ENCODE results near the gene OTUB2. TPM values are rescaled to one million over a fixed set of nuclear protein-coding genes. Genes with fewer than 3 reads are reported as not detected.

OTUB2 gene
- total RNA-seq, 3 donors from 2014 or later (not counting 1 experiment from before 2014, with no cell fraction given): 0.09 to 0.13 TPM; not detected in 1

DNA sequence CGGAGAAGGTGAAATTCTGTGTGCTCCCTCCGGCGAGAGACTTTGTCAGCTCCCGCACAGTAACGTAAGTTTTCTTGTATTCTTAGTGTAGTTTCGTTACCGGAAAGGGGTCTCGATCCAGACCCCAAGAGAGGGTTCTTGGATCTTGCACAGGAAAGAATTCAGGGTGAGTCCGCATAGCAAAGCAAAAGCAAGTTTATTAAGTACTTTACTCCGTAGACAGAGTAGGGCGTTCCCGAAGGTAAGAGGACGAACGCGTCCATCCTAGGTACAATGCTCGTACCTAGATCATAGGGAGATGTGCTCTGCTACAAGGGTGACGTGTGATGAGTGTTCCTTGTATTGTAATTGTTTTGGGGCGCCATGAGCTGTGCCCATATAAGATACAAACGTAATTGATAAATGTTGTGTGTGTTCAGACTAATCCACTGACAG, 55.3 kb downstream of the OTUB2 start:
- H3K36me3 ChIP-seq (ENCODE audit: control insufficient read depth, insufficient read depth, low read length): peaks cover 18% of the 10 kb centered on the region
- Mint-ChIP-seq H3K27me3 (ENCODE audit: low read depth in 2 of 2) (no peaks in the 10 kb centered on the region), H3K27ac (peak overlapping the region; percentile 97 to 98), H3K9me3 (no peaks in the 10 kb centered on the region), H3K4me1 (peaks cover 37 to 56% of the 10 kb centered on the region in 2 donors), H3K36me3 (no peaks in the 10 kb centered on the region), H3K4me3 (peak overlapping the region; percentile 100)
- ATAC-seq (peak in 1 of 3 donors; percentile 15), DNase-seq (peak in 1 of 2 donors; percentile 50)
- H3K4me1 ChIP-seq (ENCODE audit: control insufficient read depth, insufficient read depth, low read length): peaks cover 21% of the 10 kb centered on the region
- H3K4me3 ChIP-seq (ENCODE audit: low read length): peak overlapping the region; percentile 78
- intact Hi-C loops (cut with micrococcal nuclease): loop anchor here (1.0 to 5.0 kb wide), 4 partner anchors 25 to 119 kb away; partner anchors contain the start of gene OTUB2
- TF ChIP-seq CTCF (IDR thresholded peaks at IDR 0.05): no peak
- peak overlapping the region; percentile 85 for H3K27ac ChIP-seq (ENCODE audit: low read length)
- WGBS (ENCODE audit: insufficient coverage): under 1% methylated on average over 17 of the region's 19 CpGs
- no peaks in the 10 kb centered on the region for H3K9me3 ChIP-seq (ENCODE audit: control insufficient read depth, insufficient read depth, low read length)
- no peaks in the 10 kb centered on the region for H3K27me3 ChIP-seq (ENCODE audit: control insufficient read depth, insufficient read depth, low read length)

GRCh38 chr14:94087891-94088290, 61.8 kb downstream of the OTUB2 start:
- Mint-ChIP-seq H3K36me3 (no peaks in the 10 kb centered on the region), H3K9me3 (no peaks in the 10 kb centered on the region), H3K4me1 (no peaks in the 10 kb centered on the region), H3K4me3 (no peak overlapping the region), H3K27ac (no peak overlapping the region), H3K27me3 (ENCODE audit: low read depth in 2 of 2) (no peaks in the 10 kb centered on the region)
- ATAC-seq (no peak), DNase-seq (no peak)
- Histone ChIP-seq H3K4me3 (ENCODE audit: low read length) (no peak overlapping the region), H3K27me3 (ENCODE audit: control insufficient read depth, insufficient read depth, low read length) (no peaks in the 10 kb centered on the region), H3K27ac (ENCODE audit: low read length) (no peak overlapping the region), H3K9me3 (ENCODE audit: control insufficient read depth, insufficient read depth, low read length) (no peaks in the 10 kb centered on the region), H3K36me3 (ENCODE audit: control insufficient read depth, insufficient read depth, low read length) (no peaks in the 10 kb centered on the region), H3K4me1 (ENCODE audit: control insufficient read depth, insufficient read depth, low read length) (no peaks in the 10 kb centered on the region)
- TF ChIP-seq CTCF (IDR thresholded peaks at IDR 0.05): no peak
- intact Hi-C loops (cut with micrococcal nuclease): no loop called here
- WGBS (ENCODE audit: insufficient coverage): 85% methylated on average over 4 of the region's 4 CpGs

DNA sequence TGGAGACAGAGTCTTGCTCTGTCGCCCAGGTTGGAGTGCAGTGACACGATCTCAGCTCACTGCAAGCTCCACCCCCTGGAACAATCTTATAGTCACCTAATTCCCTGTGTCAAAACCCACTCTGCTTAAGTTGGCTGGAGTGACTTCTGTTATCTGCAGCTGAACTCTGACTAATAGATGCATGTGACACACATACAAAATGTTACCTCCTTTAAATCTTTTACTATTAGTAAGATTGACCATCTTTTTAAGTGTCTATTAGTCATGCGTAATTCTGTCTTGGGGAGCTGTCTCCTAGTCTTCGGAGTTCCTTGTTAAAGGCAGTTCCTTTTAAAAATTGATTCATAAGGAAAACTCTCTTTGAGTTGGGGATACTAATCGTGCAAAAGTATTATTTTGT, 62.4 kb downstream of the OTUB2 start:
- H3K4me3 ChIP-seq (ENCODE audit: low read length): no peak overlapping the region

More for the DNA sequence above, 62.4 kb downstream of the OTUB2 start:
- Mint-ChIP-seq H3K4me1 (no peaks in the 10 kb centered on the region), H3K4me3 (no peak overlapping the region), H3K27ac (no peak overlapping the region), H3K36me3 (no peaks in the 10 kb centered on the region), H3K9me3 (no peaks in the 10 kb centered on the region), H3K27me3 (ENCODE audit: low read depth in 2 of 2) (no peaks in the 10 kb centered on the region)
- ATAC-seq (no peak), DNase-seq (no peak)
- WGBS (ENCODE audit: insufficient coverage): 96% methylated on average over 4 of the region's 5 CpGs
- H3K4me1 ChIP-seq (ENCODE audit: control insufficient read depth, insufficient read depth, low read length): no peaks in the 10 kb centered on the region
- H3K27ac ChIP-seq (ENCODE audit: low read length): no peak overlapping the region
- no peaks in the 10 kb centered on the region for H3K27me3 ChIP-seq (ENCODE audit: control insufficient read depth, insufficient read depth, low read length)
- no peak for TF ChIP-seq CTCF (IDR thresholded peaks at IDR 0.05)
- H3K9me3 ChIP-seq (ENCODE audit: control insufficient read depth, insufficient read depth, low read length): no peaks in the 10 kb centered on the region
- intact Hi-C loops (cut with micrococcal nuclease): no loop called here
- no peaks in the 10 kb centered on the region for H3K36me3 ChIP-seq (ENCODE audit: control insufficient read depth, insufficient read depth, low read length)

All from natural killer cell (primary cell).